Measurements from ENCODE around the gene CHAC2. TPM values are rescaled to one million over a fixed set of nuclear protein-coding genes. Genes with fewer than 3 reads are reported as not detected.
"Not testable (repeated sequence)": the region's sequence is repeated elsewhere in the genome, so short reads cannot be mapped to it uniquely, and the experiment has no call there.

CHAC2 gene
- total RNA-seq, 1 experiment from 2014 or later, result 10.5 TPM

GRCh38 chr2:53752385-53752784, 15.2 kb upstream of the CHAC2 start:
- H3K4me3 Mint-ChIP-seq (ENCODE audit: unreplicated experiment), result no peak overlapping the region
- peaks cover 16% of the 10 kb centered on the region for H3K36me3 Mint-ChIP-seq (ENCODE audit: insufficient read depth, unreplicated experiment)
- BruUV-seq (replicated peaks), result no TSS peak
- intact Hi-C loops (cut with micrococcal nuclease), result no loop called here
- peak overlapping the region; percentile 19 for H3K27ac Mint-ChIP-seq (ENCODE audit: low read depth, unreplicated experiment)
- H3K4me1 Mint-ChIP-seq (ENCODE audit: insufficient read depth, unreplicated experiment), result peaks cover 25% of the 10 kb centered on the region
- no peaks in the 10 kb centered on the region for H3K27me3 Mint-ChIP-seq (ENCODE audit: insufficient read depth, unreplicated experiment)
- POLR2A ChIA-PET, result interaction anchor here (1.2 kb wide), 1 partner anchor 15 kb away, joined by 7 read pairs; the partner anchor contains the start of gene CHAC2
- no peak for TF ChIP-seq CTCF (IDR thresholded peaks at IDR 0.05; ENCODE audit: unreplicated experiment)
- H3K9me3 Mint-ChIP-seq (ENCODE audit: unreplicated experiment), result no peaks in the 10 kb centered on the region
- no peak for DNase-seq (ENCODE audit: unreplicated experiment)
- CTCF ChIA-PET, result interaction anchor here (0.8 to 0.9 kb wide), 2 partner anchors 10 to 349 kb away, joined by 3 to 4 read pairs; no protein-coding TSS in a partner anchor

DNA sequence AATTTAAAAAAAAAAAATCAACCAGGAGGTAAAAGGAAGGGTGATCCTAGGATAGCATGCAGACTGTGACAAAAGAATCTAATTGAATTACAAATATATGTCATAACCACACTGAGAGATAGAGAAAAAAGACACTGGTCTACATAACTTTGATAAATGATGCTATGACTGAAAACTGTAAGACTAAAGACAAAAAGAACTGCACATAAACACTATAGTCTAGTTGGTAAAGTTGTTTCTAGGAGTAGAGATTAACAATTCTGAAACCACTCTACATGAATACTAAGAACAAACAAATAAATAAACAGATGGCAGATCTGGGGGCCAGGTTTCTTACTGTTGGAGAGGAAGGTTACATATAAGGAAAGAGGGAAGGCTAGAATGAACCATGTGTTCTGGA, 14.6 kb upstream of the CHAC2 start:
- Mint-ChIP-seq H3K4me3 (ENCODE audit: unreplicated experiment) (no peak overlapping the region), H3K9me3 (ENCODE audit: unreplicated experiment) (no peaks in the 10 kb centered on the region), H3K27me3 (ENCODE audit: insufficient read depth, unreplicated experiment) (no peaks in the 10 kb centered on the region), H3K27ac (ENCODE audit: low read depth, unreplicated experiment) (no peak overlapping the region), H3K4me1 (ENCODE audit: insufficient read depth, unreplicated experiment) (peaks cover 25% of the 10 kb centered on the region), H3K36me3 (ENCODE audit: insufficient read depth, unreplicated experiment) (peaks cover 11% of the 10 kb centered on the region)
- DNase-seq (ENCODE audit: unreplicated experiment), result no peak
- ChIA-PET CTCF (interaction anchor here (0.5 kb wide), 1 partner anchor 463 kb away, joined by 3 read pairs; no protein-coding TSS in a partner anchor), POLR2A (no interaction called here)
- intact Hi-C loops (cut with micrococcal nuclease), result no loop called here
- no peak for TF ChIP-seq CTCF (IDR thresholded peaks at IDR 0.05; ENCODE audit: unreplicated experiment)
- no TSS peak for BruUV-seq (replicated peaks)

- Mint-ChIP-seq H3K36me3 (ENCODE audit: insufficient read depth, unreplicated experiment) (peaks cover 12% of the 10 kb centered on the region), H3K27me3 (ENCODE audit: insufficient read depth, unreplicated experiment) (no peaks in the 10 kb centered on the region), H3K4me3 (ENCODE audit: unreplicated experiment) (no peak overlapping the region), H3K9me3 (ENCODE audit: unreplicated experiment) (no peaks in the 10 kb centered on the region), H3K4me1 (ENCODE audit: insufficient read depth, unreplicated experiment) (peaks cover 25% of the 10 kb centered on the region), H3K27ac (ENCODE audit: low read depth, unreplicated experiment) (peak overlapping the region; percentile 89)
- BruUV-seq (replicated peaks), result no TSS peak
- no peak for TF ChIP-seq CTCF (IDR thresholded peaks at IDR 0.05; ENCODE audit: unreplicated experiment)
- intact Hi-C loops (cut with micrococcal nuclease), result no loop called here
- CTCF ChIA-PET, result interaction anchor here (1.1 to 2.5 kb wide), 2 partner anchors 12 to 14 kb away, joined by 3 to 9 read pairs; partner anchors contain the start of gene CHAC2
- POLR2A ChIA-PET, result interaction anchor here (0.6 to 3.3 kb wide), 4 partner anchors 11 to 58 kb away, joined by 3 to 27 read pairs (median 4); partner anchors contain the start of gene CHAC2
- DNase-seq (ENCODE audit: unreplicated experiment), result peak; percentile 82
Observed at GRCh38 chr2:53755121-53755520, 12.5 kb upstream of the CHAC2 start.

- no peak for TF ChIP-seq CTCF (IDR thresholded peaks at IDR 0.05; ENCODE audit: unreplicated experiment)
- POLR2A ChIA-PET, result interaction anchor here (1.2 to 3.3 kb wide), 2 partner anchors 10 to 31 kb away, joined by 5 to 27 read pairs; partner anchors contain the start of gene CHAC2
- H3K27ac Mint-ChIP-seq (ENCODE audit: low read depth, unreplicated experiment), result no peak overlapping the region
- no peaks in the 10 kb centered on the region for H3K27me3 Mint-ChIP-seq (ENCODE audit: insufficient read depth, unreplicated experiment)
- intact Hi-C loops (cut with micrococcal nuclease), result no loop called here
- H3K9me3 Mint-ChIP-seq (ENCODE audit: unreplicated experiment), result no peaks in the 10 kb centered on the region
- DNase-seq (ENCODE audit: unreplicated experiment), result no peak
- peaks cover 22% of the 10 kb centered on the region for H3K36me3 Mint-ChIP-seq (ENCODE audit: insufficient read depth, unreplicated experiment)
- H3K4me3 Mint-ChIP-seq (ENCODE audit: unreplicated experiment), result no peak overlapping the region
- peaks cover 22% of the 10 kb centered on the region for H3K4me1 Mint-ChIP-seq (ENCODE audit: insufficient read depth, unreplicated experiment)
- no TSS peak for BruUV-seq (replicated peaks)
- CTCF ChIA-PET, result interaction anchor here (2.5 kb wide), 1 partner anchor 11 kb away, joined by 9 read pairs; the partner anchor contains the start of gene CHAC2
Observed at GRCh38 chr2:53756644-53757043, 11.0 kb upstream of the CHAC2 start.

DNA sequence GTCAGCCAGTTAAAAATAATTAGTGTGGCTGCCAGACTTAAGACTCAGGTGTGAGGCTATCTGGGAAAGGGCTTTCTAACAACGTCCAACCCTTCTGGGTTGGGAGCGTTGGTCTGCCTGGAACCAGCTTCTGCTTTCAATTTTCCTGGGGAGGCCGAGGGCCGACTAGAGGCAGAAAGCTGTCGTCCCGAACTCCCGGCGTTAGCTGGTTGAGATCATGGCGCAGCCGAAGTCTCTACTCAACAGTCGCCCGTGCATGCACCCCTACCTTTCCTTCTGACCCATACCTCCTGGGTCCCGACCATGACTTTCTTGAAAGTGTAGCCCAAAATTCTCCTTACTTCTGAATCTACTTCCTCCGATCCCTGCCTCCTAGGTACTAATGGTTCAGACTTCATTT, 10.4 kb upstream of the CHAC2 start:
- peaks cover 28% of the 10 kb centered on the region for H3K36me3 Mint-ChIP-seq (ENCODE audit: insufficient read depth, unreplicated experiment)
- BruUV-seq (replicated peaks); intact Hi-C loops (cut with micrococcal nuclease); H3K4me3 Mint-ChIP-seq (ENCODE audit: unreplicated experiment); H3K9me3 Mint-ChIP-seq (ENCODE audit: unreplicated experiment); DNase-seq (ENCODE audit: unreplicated experiment); H3K27me3 Mint-ChIP-seq (ENCODE audit: insufficient read depth, unreplicated experiment); H3K27ac Mint-ChIP-seq (ENCODE audit: low read depth, unreplicated experiment): not testable (repeated sequence)
- CTCF ChIA-PET, result interaction anchor here (0.5 to 2.5 kb wide), 2 partner anchors 10 to 116 kb away, joined by 6 to 9 read pairs; partner anchors contain the start of gene CHAC2
- H3K4me1 Mint-ChIP-seq (ENCODE audit: insufficient read depth, unreplicated experiment), result peaks cover 20% of the 10 kb centered on the region
- POLR2A ChIA-PET, result interaction anchor here (3.3 kb wide), 1 partner anchor 9 kb away, joined by 27 read pairs; the partner anchor contains the start of gene CHAC2
